Fibroblast of mammary gland (primary cell): ENCODE results near the gene ZBTB48.
A peak's percentile ranks its signal among the peaks of the same experiment; 100 is the strongest.

Experiments used
- DNase-seq: peaks from one replicate; pipeline ENCODE4 v3.0.0-alpha.2; 2010; ENCODE audit warnings: low read depth
- H3K4me3 ChIP-seq: 2 replicates; pipeline ENCODE4 v1.5.1; 2011; ENCODE audit warnings: low read depth, mild to moderate bottlenecking, low read length, moderate library complexity; ENCODE audit not compliant: control insufficient read depth
- TF ChIP-seq, protein P1 (sequence below): conservative IDR thresholded peaks from 2 replicates; pipeline ENCODE4 v1.5.1; 2011; ENCODE audit warnings: low read depth, low read length, inconsistent platforms; ENCODE audit not compliant: control insufficient read depth, insufficient read depth

The ZBTB48 gene

DNA sequence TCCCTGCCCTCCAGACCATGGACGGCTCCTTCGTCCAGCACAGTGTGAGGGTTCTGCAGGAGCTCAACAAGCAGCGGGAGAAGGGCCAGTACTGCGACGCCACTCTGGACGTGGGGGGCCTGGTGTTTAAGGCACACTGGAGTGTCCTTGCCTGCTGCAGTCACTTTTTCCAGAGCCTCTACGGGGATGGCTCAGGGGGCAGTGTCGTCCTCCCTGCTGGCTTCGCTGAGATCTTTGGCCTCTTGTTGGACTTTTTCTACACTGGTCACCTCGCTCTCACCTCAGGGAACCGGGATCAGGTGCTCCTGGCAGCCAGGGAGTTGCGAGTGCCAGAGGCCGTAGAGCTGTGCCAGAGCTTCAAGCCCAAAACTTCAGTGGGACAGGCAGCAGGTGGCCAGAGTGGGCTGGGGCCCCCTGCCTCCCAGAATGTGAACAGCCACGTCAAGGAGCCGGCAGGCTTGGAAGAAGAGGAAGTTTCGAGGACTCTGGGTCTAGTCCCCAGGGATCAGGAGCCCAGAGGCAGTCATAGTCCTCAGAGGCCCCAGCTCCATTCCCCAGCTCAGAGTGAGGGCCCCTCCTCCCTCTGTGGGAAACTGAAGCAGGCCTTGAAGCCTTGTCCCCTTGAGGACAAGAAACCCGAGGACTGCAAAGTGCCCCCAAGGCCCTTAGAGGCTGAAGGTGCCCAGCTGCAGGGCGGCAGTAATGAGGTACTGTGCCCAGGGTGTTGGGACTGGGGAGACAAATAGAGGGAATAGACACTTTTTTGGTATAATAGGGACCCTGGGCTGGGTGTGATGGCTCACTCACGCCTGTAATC is 1.0 kb downstream of the ZBTB48 start:
- DNase-seq, result no peak
- H3K4me3 ChIP-seq, result peak overlapping the region; percentile 80
- TF ChIP-seq, protein P1, sequence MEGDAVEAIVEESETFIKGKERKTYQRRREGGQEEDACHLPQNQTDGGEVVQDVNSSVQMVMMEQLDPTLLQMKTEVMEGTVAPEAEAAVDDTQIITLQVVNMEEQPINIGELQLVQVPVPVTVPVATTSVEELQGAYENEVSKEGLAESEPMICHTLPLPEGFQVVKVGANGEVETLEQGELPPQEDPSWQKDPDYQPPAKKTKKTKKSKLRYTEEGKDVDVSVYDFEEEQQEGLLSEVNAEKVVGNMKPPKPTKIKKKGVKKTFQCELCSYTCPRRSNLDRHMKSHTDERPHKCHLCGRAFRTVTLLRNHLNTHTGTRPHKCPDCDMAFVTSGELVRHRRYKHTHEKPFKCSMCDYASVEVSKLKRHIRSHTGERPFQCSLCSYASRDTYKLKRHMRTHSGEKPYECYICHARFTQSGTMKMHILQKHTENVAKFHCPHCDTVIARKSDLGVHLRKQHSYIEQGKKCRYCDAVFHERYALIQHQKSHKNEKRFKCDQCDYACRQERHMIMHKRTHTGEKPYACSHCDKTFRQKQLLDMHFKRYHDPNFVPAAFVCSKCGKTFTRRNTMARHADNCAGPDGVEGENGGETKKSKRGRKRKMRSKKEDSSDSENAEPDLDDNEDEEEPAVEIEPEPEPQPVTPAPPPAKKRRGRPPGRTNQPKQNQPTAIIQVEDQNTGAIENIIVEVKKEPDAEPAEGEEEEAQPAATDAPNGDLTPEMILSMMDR, result no peak

GRCh38 chr1:6581561-6582305 is 1.9 kb downstream of the ZBTB48 start:
- no peak for DNase-seq
- TF ChIP-seq, protein P1, result no peak
- no peak overlapping the region for H3K4me3 ChIP-seq

GRCh38 chr1:6582370-6582769 is 2.6 kb downstream of the ZBTB48 start:
- TF ChIP-seq, protein P1, result no peak
- H3K4me3 ChIP-seq, result no peak overlapping the region

GRCh38 chr1:6584126-6585080 is 4.6 kb downstream of the ZBTB48 start:
- DNase-seq, result no peak
- no peak overlapping the region for H3K4me3 ChIP-seq
- TF ChIP-seq, protein P1, result peak; percentile 3

More at GRCh38 chr1:6582370-6582769, 2.6 kb downstream of the ZBTB48 start:
- no peak for DNase-seq

- TF ChIP-seq, protein P1, result no peak
- DNase-seq, result no peak
- H3K4me3 ChIP-seq, result no peak overlapping the region
Observed at GRCh38 chr1:6585081-6585722, 5.4 kb downstream of the ZBTB48 start.

GRCh38 chr1:6585841-6586240 is 6.0 kb downstream of the ZBTB48 start:
- no peak for DNase-seq
- H3K4me3 ChIP-seq, result no peak overlapping the region
- TF ChIP-seq, protein P1, result no peak
